Measurements from ENCODE around the gene SNX25.

DNA sequence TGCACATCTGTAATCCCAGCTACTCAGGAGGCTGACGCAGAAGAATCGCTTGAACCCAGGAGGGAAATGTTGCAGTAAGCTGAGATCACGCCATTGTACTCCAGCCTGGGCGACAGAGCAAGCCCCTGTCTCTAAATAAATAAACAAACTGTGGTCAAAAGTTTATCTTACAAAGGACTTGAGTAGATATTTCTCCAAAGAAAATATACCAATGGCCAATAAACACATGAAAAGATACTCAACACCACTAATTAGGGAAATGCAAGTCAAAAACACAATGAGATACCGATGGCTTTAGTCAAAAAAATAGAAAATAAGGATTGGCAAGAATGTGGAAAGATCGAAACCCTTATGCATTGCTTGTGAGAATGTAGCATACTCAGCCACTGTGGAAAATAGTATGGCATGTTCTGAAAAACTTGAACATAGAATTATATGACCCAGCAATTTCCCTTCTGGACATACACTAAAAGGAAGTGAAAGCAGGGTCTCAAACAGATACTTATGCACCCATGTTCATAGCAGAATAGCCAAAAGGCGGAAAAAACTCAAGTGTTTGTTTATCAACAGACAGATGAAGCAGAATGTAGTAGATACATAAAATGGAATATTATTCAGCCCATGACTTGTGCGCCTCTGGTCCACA is 3.6 kb upstream of the SNX25 start:
- TF ChIP-seq CCAR2 (optimal IDR thresholded peaks at IDR 0.05; ENCODE audit: low read depth, low read length) = no peak
- TF ChIP-seq KLF16 (CRISPR knock-in tag; IDR thresholded peaks at IDR 0.05) = no peak
- TF ChIP-seq, protein P1, sequence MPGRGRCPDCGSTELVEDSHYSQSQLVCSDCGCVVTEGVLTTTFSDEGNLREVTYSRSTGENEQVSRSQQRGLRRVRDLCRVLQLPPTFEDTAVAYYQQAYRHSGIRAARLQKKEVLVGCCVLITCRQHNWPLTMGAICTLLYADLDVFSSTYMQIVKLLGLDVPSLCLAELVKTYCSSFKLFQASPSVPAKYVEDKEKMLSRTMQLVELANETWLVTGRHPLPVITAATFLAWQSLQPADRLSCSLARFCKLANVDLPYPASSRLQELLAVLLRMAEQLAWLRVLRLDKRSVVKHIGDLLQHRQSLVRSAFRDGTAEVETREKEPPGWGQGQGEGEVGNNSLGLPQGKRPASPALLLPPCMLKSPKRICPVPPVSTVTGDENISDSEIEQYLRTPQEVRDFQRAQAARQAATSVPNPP (CRISPR knock-in tag; IDR thresholded peaks at IDR 0.05) = no peak
- no peak for TF ChIP-seq CREB1 (IDR thresholded peaks at IDR 0.05)
- TF ChIP-seq CREB1 (CRISPR knock-in tag; IDR thresholded peaks at IDR 0.05) = no peak
- TF ChIP-seq CEBPB (IDR thresholded peaks at IDR 0.05; ENCODE audit: borderline replicate concordance, low read depth, low read length) = no peak
- TF ChIP-seq, protein P2, sequence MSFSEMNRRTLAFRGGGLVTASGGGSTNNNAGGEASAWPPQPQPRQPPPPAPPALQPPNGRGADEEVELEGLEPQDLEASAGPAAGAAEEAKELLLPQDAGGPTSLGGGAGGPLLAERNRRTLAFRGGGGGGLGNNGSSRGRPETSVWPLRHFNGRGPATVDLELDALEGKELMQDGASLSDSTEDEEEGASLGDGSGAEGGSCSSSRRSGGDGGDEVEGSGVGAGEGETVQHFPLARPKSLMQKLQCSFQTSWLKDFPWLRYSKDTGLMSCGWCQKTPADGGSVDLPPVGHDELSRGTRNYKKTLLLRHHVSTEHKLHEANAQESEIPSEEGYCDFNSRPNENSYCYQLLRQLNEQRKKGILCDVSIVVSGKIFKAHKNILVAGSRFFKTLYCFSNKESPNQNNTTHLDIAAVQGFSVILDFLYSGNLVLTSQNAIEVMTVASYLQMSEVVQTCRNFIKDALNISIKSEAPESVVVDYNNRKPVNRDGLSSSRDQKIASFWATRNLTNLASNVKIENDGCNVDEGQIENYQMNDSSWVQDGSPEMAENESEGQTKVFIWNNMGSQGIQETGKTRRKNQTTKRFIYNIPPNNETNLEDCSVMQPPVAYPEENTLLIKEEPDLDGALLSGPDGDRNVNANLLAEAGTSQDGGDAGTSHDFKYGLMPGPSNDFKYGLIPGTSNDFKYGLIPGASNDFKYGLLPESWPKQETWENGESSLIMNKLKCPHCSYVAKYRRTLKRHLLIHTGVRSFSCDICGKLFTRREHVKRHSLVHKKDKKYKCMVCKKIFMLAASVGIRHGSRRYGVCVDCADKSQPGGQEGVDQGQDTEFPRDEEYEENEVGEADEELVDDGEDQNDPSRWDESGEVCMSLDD (CRISPR knock-in tag; IDR thresholded peaks at IDR 0.05; ENCODE audit: borderline replicate concordance) = no peak
- TF ChIP-seq NFKBIZ (CRISPR knock-in tag; IDR thresholded peaks at IDR 0.05) = no peak
- no peak for TF ChIP-seq RFX5 (IDR thresholded peaks at IDR 0.05; ENCODE audit: low read depth, low read length)
